Karpas-422 (cell line): ENCODE results near the gene CADPS. TPM values are rescaled to one million over a fixed set of nuclear protein-coding genes. Genes with fewer than 3 reads are reported as not detected.
A peak's percentile ranks its signal among the peaks of the same experiment; 100 is the strongest.

Source experiments
- DNase-seq: peaks from one replicate; pipeline ENCODE4 v3.0.0-alpha.2; 2015
- H2AFZ ChIP-seq: fragments of 200-600 bp; sonication (generic); 2 replicates; pipeline ENCODE4 v1.6.1; 2014; ENCODE audit warnings: antibody characterized with exemption, low read length, mixed read lengths
- H3K27ac ChIP-seq: fragments of 200-600 bp; sonication (generic); 2 replicates; pipeline ENCODE4 v1.5.1; 2014; ENCODE audit warnings: mild to moderate bottlenecking, low read length, moderate library complexity
- H3K27me3 ChIP-seq: fragments of 200-600 bp; sonication (generic); 2 replicates; pipeline ENCODE4 v1.6.1; 2014; ENCODE audit warnings: low read length, mixed read lengths
- H3K36me3 ChIP-seq: fragments of 200-600 bp; sonication (generic); 2 replicates; pipeline ENCODE4 v1.6.1; 2014; ENCODE audit warnings: low read length, mixed read lengths; ENCODE audit not compliant: insufficient read depth
- H3K4me1 ChIP-seq: fragments of 200-600 bp; sonication (generic); 2 replicates; pipeline ENCODE4 v1.6.1; 2014; ENCODE audit warnings: mild to moderate bottlenecking, low read length, mixed read lengths
- H3K4me2 ChIP-seq: fragments of 200-600 bp; sonication (generic); 2 replicates; pipeline ENCODE4 v1.6.1; 2014; ENCODE audit warnings: low read length, low read depth, mild to moderate bottlenecking; ENCODE audit not compliant: poor library complexity, severe bottlenecking
- H3K4me3 ChIP-seq: fragments of 200-600 bp; sonication (generic); 2 replicates; pipeline ENCODE4 v1.5.1; 2014; ENCODE audit warnings: mild to moderate bottlenecking, antibody characterized with exemption, low read length, mixed read lengths
- H3K79me2 ChIP-seq: fragments of 200-600 bp; sonication (generic); 2 replicates; pipeline ENCODE4 v1.6.1; 2014; ENCODE audit warnings: mild to moderate bottlenecking, low read length, mixed read lengths
- H3K9ac ChIP-seq: fragments of 200-600 bp; sonication (generic); 2 replicates; pipeline ENCODE4 v1.6.0; 2014; ENCODE audit warnings: low read length
- H3K9me2 ChIP-seq: fragments of 200-600 bp; sonication (generic), shearing (Covaris generic); replicated peaks from 2 replicates; pipeline ENCODE4 v1.6.0; 2014; ENCODE audit warnings: mild to moderate bottlenecking, low read length, moderate library complexity; ENCODE audit not compliant: insufficient read depth
- H3K9me3 ChIP-seq: fragments of 300-700, 200-600 bp; sonication (generic); 2 replicates; pipeline ENCODE4 v1.6.1; 2014; ENCODE audit warnings: low read length, mixed read lengths
- H4K20me1 ChIP-seq: fragments of 200-600 bp; sonication (generic); 2 replicates; pipeline ENCODE4 v1.6.1; 2014; ENCODE audit warnings: mild to moderate bottlenecking, antibody characterized with exemption, low read length, low read depth; ENCODE audit not compliant: insufficient read depth
- total RNA-seq: library from RNA; depleted of rRNA; stranded (reverse); fragments of >200 nt; shearing (Covaris generic); gene quantifications from 2 replicates; pipeline ENCODE4 v1.2.3, GENCODE V29; 2014; ENCODE audit warnings: low replicate concordance

Gene CADPS
- total RNA-seq, 1 experiment from 2014 or later: 1.9 TPM

- peaks cover 24% of the 10 kb centered on the region for H3K4me1 ChIP-seq
- H3K36me3 ChIP-seq: no peaks in the 10 kb centered on the region
- H3K4me3 ChIP-seq: no peak overlapping the region
- no peak overlapping the region for H3K27ac ChIP-seq
- DNase-seq: no peak
- H3K27me3 ChIP-seq: no peaks in the 10 kb centered on the region
- H3K9me2 ChIP-seq: no peaks in the 10 kb centered on the region
- H3K9me3 ChIP-seq: no peaks in the 10 kb centered on the region
- H3K4me2 ChIP-seq: no peak overlapping the region
- no peaks in the 10 kb centered on the region for H4K20me1 ChIP-seq
- no peak overlapping the region for H3K9ac ChIP-seq
- no peaks in the 10 kb centered on the region for H3K79me2 ChIP-seq
- H2AFZ ChIP-seq: no peak overlapping the region
These were observed 251.0 kb downstream of the CADPS start for GRCh38 chr3:62624185-62624584.

- no peak overlapping the region for H3K9ac ChIP-seq
- no peaks in the 10 kb centered on the region for H3K9me3 ChIP-seq
- H3K9me2 ChIP-seq: no peaks in the 10 kb centered on the region
- H4K20me1 ChIP-seq: no peaks in the 10 kb centered on the region
- H2AFZ ChIP-seq: no peak overlapping the region
- H3K36me3 ChIP-seq: no peaks in the 10 kb centered on the region
- DNase-seq: peak; percentile 85
- peaks cover 11% of the 10 kb centered on the region for H3K4me1 ChIP-seq
- H3K4me3 ChIP-seq: no peak overlapping the region
- no peak overlapping the region for H3K27ac ChIP-seq
- H3K79me2 ChIP-seq: no peaks in the 10 kb centered on the region
- no peaks in the 10 kb centered on the region for H3K27me3 ChIP-seq
- no peak overlapping the region for H3K4me2 ChIP-seq
These were observed 252.6 kb downstream of the CADPS start for GRCh38 chr3:62622553-62623174.

- H3K9me3 ChIP-seq: no peaks in the 10 kb centered on the region
- H3K4me1 ChIP-seq: peaks cover 3% of the 10 kb centered on the region
- H3K9ac ChIP-seq: no peak overlapping the region
- H3K36me3 ChIP-seq: no peaks in the 10 kb centered on the region
- no peak overlapping the region for H3K27ac ChIP-seq
- no peak overlapping the region for H3K4me2 ChIP-seq
- H3K27me3 ChIP-seq: no peaks in the 10 kb centered on the region
- no peak for DNase-seq
- no peaks in the 10 kb centered on the region for H3K9me2 ChIP-seq
- H2AFZ ChIP-seq: no peak overlapping the region
- no peaks in the 10 kb centered on the region for H3K79me2 ChIP-seq
- H3K4me3 ChIP-seq: no peak overlapping the region
- H4K20me1 ChIP-seq: no peaks in the 10 kb centered on the region
These were observed 253.3 kb downstream of the CADPS start for GRCh38 chr3:62621925-62622324.

GRCh38 chr3:62621176-62621575 is 254.0 kb downstream of the CADPS start:
- Histone ChIP-seq H4K20me1 (no peaks in the 10 kb centered on the region), H3K9me2 (no peaks in the 10 kb centered on the region), H3K4me3 (no peak overlapping the region), H3K36me3 (no peaks in the 10 kb centered on the region), H2AFZ (no peak overlapping the region), H3K27me3 (no peaks in the 10 kb centered on the region), H3K27ac (no peak overlapping the region), H3K4me2 (no peak overlapping the region), H3K79me2 (no peaks in the 10 kb centered on the region), H3K4me1 (0 out of 2 replicates have a peak, but pooled peaks cover 3% of the 10 kb centered on the region), H3K9me3 (no peaks in the 10 kb centered on the region), H3K9ac (no peak overlapping the region)
- DNase-seq: no peak

- no peak overlapping the region for H3K4me3 ChIP-seq
- no peak overlapping the region for H3K27ac ChIP-seq
- H3K4me1 ChIP-seq: no peaks in the 10 kb centered on the region
- no peak overlapping the region for H3K9ac ChIP-seq
- no peak for DNase-seq
- H4K20me1 ChIP-seq: no peaks in the 10 kb centered on the region
- no peaks in the 10 kb centered on the region for H3K36me3 ChIP-seq
- H3K9me2 ChIP-seq: no peaks in the 10 kb centered on the region
- H3K27me3 ChIP-seq: no peaks in the 10 kb centered on the region
- no peak overlapping the region for H2AFZ ChIP-seq
- no peak overlapping the region for H3K4me2 ChIP-seq
- H3K79me2 ChIP-seq: no peaks in the 10 kb centered on the region
- no peaks in the 10 kb centered on the region for H3K9me3 ChIP-seq
These were observed 259.9 kb downstream of the CADPS start for GRCh38 chr3:62615258-62615849.

GRCh38 chr3:62614527-62614926 is 260.7 kb downstream of the CADPS start:
- no peaks in the 10 kb centered on the region for H4K20me1 ChIP-seq
- DNase-seq: no peak
- H2AFZ ChIP-seq: no peak overlapping the region
- no peaks in the 10 kb centered on the region for H3K9me2 ChIP-seq
- H3K9ac ChIP-seq: no peak overlapping the region
- H3K27ac ChIP-seq: no peak overlapping the region
- H3K9me3 ChIP-seq: no peaks in the 10 kb centered on the region
- no peaks in the 10 kb centered on the region for H3K4me1 ChIP-seq
- no peaks in the 10 kb centered on the region for H3K79me2 ChIP-seq
- no peak overlapping the region for H3K4me3 ChIP-seq
- no peaks in the 10 kb centered on the region for H3K27me3 ChIP-seq
- H3K4me2 ChIP-seq: no peak overlapping the region
- H3K36me3 ChIP-seq: no peaks in the 10 kb centered on the region

GRCh38 chr3:62611541-62612240 is 263.5 kb downstream of the CADPS start:
- DNase-seq: no peak
- H2AFZ ChIP-seq: no peak overlapping the region
- no peaks in the 10 kb centered on the region for H3K9me2 ChIP-seq
- H3K4me1 ChIP-seq: no peaks in the 10 kb centered on the region
- H3K36me3 ChIP-seq: no peaks in the 10 kb centered on the region
- H3K9me3 ChIP-seq: no peaks in the 10 kb centered on the region
- H3K9ac ChIP-seq: no peak overlapping the region
- H3K79me2 ChIP-seq: no peaks in the 10 kb centered on the region
- H4K20me1 ChIP-seq: no peaks in the 10 kb centered on the region
- H3K27ac ChIP-seq: no peak overlapping the region
- H3K4me2 ChIP-seq: no peak overlapping the region
- no peak overlapping the region for H3K4me3 ChIP-seq
- H3K27me3 ChIP-seq: no peaks in the 10 kb centered on the region

- H3K36me3 ChIP-seq: no peaks in the 10 kb centered on the region
- H3K4me2 ChIP-seq: no peak overlapping the region
- DNase-seq: no peak
- no peak overlapping the region for H3K27ac ChIP-seq
- H4K20me1 ChIP-seq: no peaks in the 10 kb centered on the region
- H3K27me3 ChIP-seq: no peaks in the 10 kb centered on the region
- H3K9ac ChIP-seq: no peak overlapping the region
- H3K79me2 ChIP-seq: no peaks in the 10 kb centered on the region
- H3K9me2 ChIP-seq: no peaks in the 10 kb centered on the region
- H3K4me3 ChIP-seq: no peak overlapping the region
- no peaks in the 10 kb centered on the region for H3K9me3 ChIP-seq
- H2AFZ ChIP-seq: no peak overlapping the region
- no peaks in the 10 kb centered on the region for H3K4me1 ChIP-seq
These were observed 267.8 kb downstream of the CADPS start for GRCh38 chr3:62607287-62608029.
